Measurements from ENCODE around the gene JMY.

DNA sequence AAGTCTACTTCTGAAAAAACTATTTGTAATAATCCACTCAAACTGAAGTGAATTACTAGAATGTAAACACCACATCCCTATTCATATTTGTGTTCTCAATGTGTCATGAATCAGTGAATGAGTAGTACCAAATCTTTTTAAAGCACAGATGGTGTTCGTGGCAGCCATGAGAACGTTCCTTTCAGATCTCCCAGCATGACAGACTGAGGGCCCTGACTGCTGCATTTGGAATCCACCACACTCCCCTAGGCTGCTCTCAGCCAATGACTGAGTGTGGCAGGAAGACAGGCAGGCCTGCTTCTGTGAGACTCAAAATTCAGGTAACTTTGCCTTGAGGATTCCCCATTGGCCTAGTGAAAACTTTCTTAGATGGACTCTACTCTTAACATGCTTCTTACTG lies 10.9 kb upstream of the JMY start:
- TF ChIP-seq CTCF (conservative IDR thresholded peaks at IDR 0.05): no peak
- TF ChIP-seq EZH2 (IDR thresholded peaks at IDR 0.05; ENCODE audit: low read depth): no peak

All from PC-9 (cell line).